NCI-H2227 treated with DMSO at 0.1 percent for 48 hours (cell line): ENCODE results near the gene NME7.
"Not testable (repeated sequence)": the region's sequence is repeated elsewhere in the genome, so short reads cannot be mapped to it uniquely, and the experiment has no call there.

Experiments used
- DNase-seq: peaks from one replicate; lab custom pipeline; 2025; lab: John Stamatoyannopoulos, UW

The NME7 gene

GRCh38 chr1:169234780-169235179 lies 132.8 kb downstream of the NME7 start:
- DNase-seq = no peak

GRCh38 chr1:169217636-169218035 lies 150.0 kb downstream of the NME7 start:
- DNase-seq = no peak

GRCh38 chr1:169214598-169214997 lies 153.0 kb downstream of the NME7 start:
- no peak for DNase-seq

GRCh38 chr1:169212088-169212487 lies 155.5 kb downstream of the NME7 start:
- DNase-seq = no peak

- DNase-seq = no peak
Observed at GRCh38 chr1:169207797-169208520, 159.6 kb downstream of the NME7 start.

GRCh38 chr1:169204157-169204556 lies 163.4 kb downstream of the NME7 start:
- DNase-seq = no peak

- no peak for DNase-seq
Observed at GRCh38 chr1:169202791-169203665, 164.6 kb downstream of the NME7 start.

GRCh38 chr1:169201084-169201619 lies 166.4 kb downstream of the NME7 start:
- no peak for DNase-seq

- no peak for DNase-seq
Observed at GRCh38 chr1:169200319-169200718, 167.3 kb downstream of the NME7 start.

- no peak for DNase-seq
Observed at GRCh38 chr1:169196581-169196980, 171.0 kb downstream of the NME7 start.

GRCh38 chr1:169196161-169196560 lies 171.4 kb downstream of the NME7 start:
- no peak for DNase-seq

GRCh38 chr1:169193191-169193850 lies 174.3 kb downstream of the NME7 start:
- DNase-seq = no peak

- no peak for DNase-seq
Observed at GRCh38 chr1:169186106-169186505, 181.5 kb downstream of the NME7 start.

GRCh38 chr1:169184812-169185211 lies 182.8 kb downstream of the NME7 start:
- DNase-seq = no peak

- no peak for DNase-seq
Observed at GRCh38 chr1:169180174-169180573, 187.4 kb downstream of the NME7 start.

- not testable (repeated sequence) for DNase-seq
Observed at GRCh38 chr1:169179431-169179830, 188.2 kb downstream of the NME7 start.

GRCh38 chr1:169175461-169175860 lies 192.1 kb downstream of the NME7 start:
- DNase-seq = no peak

GRCh38 chr1:169163059-169163458 lies 204.5 kb downstream of the NME7 start:
- DNase-seq = no peak

GRCh38 chr1:169161496-169162194 lies 206.0 kb downstream of the NME7 start:
- DNase-seq = no peak

GRCh38 chr1:169160845-169161495 lies 206.6 kb downstream of the NME7 start:
- no peak for DNase-seq

- no peak for DNase-seq
Observed at GRCh38 chr1:169156580-169156979, 211.0 kb downstream of the NME7 start.
